GM18861 (cell line): ENCODE measurements around the gene DNER.
"Not testable (repeated sequence)": the region's sequence is repeated elsewhere in the genome, so short reads cannot be mapped to it uniquely, and the experiment has no call there.

Experiments
- ATAC-seq: cut with Tn5 transposase; IDR thresholded peaks from one replicate; pipeline ENCODE4 v1.9.1; 2021; ENCODE audit not compliant: unreplicated experiment

DNER gene

DNA sequence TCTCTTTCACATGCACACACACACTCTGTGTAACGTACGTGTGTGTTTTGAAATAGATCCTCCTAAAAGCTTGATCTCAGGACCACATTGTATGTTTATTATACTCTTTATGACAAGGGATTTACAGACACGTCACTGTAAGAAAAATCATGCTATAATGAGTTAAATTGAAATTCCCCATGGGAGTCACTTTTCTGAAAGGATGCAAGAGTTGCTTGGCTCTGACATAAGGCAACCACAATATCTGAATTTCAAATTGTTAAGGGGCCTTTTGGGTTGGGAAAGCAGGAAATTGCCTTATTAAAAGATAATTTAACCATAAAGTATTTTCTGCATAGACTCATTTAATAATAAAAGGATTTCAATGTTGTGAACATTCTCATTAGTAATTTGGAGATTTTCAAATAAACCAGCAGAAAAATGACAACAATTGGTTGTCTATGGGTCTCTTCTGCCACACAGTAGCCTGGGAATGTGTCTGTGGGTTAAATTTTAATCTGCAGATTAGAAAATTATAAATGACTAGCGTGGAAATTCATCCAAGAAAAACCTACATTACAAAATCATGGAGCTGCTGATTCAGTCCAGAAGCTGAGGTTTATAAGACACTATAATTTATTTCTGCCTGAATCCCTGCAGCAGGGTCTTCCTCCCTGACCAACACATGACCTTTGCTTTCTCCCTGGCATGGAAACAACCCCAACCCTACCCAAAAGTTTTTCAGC is 367.4 kb downstream of the DNER start:
- no peak for ATAC-seq

DNA sequence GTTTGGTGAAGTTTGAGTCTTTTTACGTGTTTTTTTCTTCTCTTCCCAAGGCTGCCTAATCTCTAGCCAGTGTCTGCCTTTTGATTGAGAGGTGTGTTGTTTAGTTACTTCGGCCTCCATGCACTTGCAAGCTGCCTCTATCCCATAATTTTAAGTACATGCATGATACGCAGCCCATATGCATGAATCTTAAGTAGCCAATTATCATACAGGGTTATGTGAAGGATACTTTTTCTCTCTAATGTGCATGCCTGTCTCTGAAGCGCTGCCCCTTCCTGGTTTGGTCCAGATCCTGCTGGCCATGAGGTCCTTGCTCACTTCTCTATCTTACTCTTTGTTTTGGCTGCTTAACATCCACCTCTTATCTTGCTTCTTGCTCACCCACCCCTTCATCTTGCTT is 369.4 kb downstream of the DNER start:
- ATAC-seq, result no peak

DNA sequence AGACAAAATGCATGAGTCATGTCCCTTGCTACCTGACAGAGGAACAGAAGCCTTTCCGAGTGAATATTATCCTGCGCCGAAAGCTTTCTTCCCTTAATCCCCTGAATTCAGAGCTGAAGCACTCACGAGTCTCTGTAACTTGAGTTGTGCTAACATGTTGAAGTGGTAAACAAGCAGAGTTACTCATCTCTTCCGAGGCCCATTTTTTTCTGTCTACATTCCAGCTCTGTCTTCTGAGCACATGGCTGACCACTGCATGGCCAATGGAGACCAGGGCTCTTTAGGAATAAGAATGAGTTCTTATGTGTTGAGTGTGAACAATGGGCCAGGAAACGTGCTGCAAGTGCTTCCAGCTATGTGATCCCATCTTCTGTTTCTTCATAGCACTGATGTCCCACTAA is 370.2 kb downstream of the DNER start:
- ATAC-seq, result no peak

DNA sequence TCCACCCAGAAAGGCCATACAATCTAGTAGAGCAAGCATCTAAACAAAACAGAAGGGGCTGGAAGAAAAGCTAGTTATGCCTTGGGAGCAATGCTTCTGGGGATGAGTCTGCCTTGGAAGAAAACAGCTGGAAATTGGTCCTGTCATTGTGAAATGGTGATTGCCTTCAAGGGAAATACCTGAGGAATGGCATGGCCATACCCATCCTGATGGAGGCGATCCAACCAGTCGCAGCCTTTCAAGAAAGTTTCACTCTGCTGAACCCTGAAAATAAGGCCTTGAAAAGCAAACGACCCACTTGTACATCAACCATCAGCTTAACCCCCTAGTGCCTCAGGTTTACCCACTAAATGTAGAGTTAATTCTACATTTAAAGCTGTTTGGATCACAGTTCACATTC is 370.7 kb downstream of the DNER start:
- ATAC-seq, result no peak

DNA sequence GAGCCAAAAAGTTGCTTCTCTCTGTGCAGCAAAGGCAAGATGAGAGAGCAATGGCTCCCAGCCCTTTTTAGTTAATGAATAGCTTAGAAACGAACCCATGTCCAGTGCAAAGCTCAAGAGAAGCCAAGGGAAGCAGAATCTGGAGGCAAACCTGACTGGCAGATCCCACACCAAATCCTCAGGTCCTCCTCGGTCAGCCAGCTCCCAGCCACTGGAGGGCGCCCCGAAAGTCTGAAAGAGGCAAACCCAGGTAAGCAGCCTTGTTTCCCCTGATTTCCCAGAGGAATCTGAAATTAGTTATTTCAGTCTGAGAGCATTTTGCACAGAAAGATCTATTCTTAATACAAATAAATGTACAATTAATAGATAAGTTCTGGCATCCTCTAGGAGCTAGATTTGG is 372.0 kb downstream of the DNER start:
- ATAC-seq, result no peak

DNA sequence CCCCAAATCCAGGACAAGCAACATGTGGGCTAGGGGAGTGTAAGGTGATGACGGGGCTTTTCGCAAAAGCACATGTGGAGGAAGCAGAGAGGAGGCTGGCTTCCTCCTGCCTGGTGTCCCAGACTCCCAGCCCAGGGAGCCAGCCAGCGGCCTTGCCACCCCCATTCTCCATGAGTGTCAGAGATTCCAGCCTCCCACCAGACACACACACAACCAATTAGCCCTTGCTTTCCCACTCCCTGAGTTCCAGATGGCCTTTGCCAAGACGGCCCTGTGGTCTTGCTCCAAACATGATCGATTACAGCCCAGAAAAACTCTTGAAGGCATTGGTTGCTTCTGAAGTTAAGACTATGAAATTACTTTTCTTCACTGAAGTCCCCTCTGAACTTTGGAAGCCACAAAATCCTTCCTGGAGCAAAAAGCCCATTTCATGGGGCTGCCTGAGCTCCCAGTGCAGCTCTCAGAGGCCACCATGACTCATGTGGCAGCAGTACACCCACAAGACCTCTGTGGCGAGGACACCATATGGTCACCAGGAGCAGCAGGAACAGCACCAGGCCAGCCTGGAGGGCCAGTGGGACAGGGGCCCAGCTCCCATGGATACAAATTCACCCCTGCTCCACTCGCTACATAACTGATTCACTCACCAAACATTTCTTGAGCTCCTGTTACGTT is 374.1 kb downstream of the DNER start:
- no peak for ATAC-seq

DNA sequence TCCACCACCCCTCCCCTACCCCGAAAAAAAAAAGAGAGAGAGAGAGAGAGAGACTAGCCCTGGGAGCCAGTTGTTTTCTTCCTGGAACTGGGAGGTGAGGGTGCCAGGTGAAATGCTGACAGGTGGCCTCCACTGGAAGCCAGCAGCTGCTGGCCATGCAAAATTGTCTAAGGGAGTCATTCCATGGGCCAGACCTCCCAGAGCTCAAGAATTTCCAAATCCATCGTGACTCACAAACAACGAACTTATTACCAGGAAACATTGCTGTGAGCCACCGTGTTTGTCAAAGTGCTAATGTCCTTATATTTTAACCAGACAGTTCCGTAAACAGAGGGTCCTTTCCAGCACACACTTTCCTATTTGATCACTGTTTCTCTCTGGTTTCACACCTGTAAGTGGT is 374.7 kb downstream of the DNER start:
- no peak for ATAC-seq

DNA sequence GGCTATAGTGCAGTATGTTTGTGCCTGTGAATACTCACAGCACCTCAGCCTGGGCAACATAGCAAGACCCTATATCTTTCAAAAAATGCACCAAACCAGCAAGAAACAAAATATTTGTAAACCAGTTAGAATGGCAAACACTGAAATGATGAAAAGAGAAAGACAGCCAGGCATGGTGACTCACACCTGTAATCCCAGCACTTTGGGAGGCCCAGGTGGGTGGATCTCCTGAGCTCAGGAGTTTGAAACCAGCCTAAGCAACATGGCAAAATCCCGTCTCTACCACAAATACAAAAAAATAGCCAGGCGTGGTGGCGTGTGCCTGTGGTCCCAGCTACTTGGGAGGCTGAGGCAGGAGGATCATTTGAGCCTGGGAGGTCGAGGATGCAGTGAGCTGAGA is 375.2 kb downstream of the DNER start:
- not testable (repeated sequence) for ATAC-seq

DNA sequence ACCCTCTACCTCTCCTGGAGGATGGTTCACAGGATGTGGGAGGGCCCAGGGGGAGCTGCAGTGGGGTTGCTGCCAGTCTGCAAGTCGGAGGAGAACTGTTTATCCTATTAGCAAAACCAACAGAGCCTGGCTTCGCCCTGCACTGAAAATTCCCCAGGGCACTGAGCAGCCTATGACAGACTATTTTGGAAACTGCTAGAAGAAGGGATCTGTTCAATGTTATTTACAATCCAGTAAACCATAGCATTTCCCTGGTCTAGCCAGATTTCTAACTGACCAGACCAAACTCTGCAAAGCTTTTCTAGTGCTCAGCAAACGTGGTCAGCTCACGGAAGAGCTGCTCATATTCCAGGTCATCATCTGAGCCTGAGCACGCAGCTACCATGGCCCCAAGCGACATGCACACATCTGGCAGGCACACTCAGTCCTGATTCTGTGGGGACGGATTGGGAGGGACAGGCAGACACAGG is 378.4 kb downstream of the DNER start:
- no peak for ATAC-seq

DNA sequence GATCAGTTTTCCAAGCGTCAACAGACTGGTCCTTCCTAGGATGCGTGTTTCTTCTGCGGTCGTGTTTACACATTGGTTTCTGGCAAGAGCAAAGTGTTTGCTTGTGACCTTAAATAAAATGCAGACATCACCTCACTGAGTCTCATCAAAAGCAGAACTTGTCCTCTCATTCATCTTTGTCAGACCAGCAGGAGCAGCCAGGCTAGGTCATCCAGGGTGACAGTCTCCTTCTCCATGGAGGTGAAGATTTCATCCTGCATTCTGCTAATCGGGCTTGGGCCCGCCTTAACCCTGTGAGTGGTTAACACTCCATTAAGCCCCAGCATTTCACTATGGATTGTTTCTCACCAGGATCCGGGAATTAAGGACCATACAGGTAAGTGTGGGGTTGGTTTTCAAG is 379.0 kb downstream of the DNER start:
- no peak for ATAC-seq

DNA sequence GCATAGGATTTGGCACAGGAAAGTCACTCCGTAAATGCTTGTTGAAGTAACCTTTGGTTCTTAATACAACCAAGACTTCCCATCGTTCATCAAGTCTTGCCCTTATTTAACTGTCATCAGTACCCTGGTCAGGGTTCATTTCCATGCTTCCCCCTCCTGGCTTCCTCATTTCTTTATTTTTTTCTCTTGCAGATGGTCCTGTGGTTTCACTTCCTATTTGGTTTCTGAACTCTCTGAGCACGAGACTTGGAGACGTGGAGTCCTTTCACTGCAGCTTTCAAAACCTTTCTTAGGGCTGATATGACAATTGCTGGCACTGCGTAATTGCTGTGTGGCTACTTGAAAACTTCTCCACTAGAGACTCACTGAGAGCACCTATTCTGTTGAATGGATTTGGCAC is 383.4 kb downstream of the DNER start:
- ATAC-seq, result no peak

DNA sequence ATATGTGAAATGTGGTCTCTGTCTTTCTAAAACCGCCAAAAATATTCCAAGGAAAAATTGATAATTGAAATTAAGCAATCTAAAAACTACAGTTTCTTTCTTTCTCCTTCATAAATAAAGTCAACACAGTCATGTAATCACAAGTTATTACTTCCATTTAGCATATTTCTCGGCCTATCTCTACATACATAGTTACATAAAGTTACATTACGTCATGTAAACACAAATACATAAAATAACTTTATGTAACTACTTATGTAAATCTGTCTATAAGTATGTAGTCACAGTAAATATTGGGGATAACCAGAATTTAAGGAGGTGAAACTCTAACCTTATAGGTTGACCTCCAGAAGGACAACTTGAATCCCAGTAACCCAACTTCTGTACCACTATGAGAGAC is 394.8 kb downstream of the DNER start:
- no peak for ATAC-seq

DNA sequence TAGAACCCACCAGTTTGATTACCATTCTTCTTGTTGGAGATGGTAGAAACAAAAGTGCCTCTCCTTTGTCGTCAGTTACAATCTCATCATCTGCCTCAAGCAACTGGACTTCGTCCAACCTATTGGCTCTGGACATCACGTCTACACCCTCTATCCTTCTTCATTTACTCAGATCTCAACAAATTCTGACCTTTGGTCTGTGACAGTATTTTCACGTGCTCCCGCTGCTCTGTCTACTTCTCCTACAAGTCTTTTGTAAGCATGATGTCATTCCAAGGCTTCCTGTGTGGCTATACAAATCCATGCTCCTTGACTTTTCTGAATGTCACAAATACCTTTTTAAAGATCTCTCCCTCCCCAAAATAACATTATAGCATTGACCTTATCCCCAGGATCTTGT is 400.2 kb downstream of the DNER start:
- no peak for ATAC-seq

DNA sequence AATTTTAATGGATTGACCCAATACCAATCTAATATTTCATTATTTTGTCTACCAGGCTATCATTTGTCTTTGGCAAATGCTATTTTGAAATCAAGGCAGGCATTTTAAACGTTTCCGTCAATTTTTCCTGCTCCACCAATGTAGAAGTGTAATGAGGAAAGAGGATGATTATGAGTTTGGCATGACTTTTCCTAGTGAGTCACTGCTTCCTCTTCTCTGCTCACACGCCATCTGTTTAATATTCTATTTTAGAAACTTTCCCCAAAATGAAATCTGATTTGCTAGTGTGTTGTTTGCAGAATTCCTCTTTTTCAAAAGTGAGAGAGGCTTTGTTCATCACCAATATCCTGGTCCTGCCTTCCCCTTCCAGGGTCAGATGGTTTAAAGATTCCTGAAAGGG is 400.8 kb downstream of the DNER start:
- no peak for ATAC-seq
